Activated gamma-delta T cell treated with anti-CD3 and anti-CD28 coated beads, Interleukin-2, amount 50 U/mL, for 16 hours (primary cell): Measurements from ENCODE around the gene ZNF423.

Source experiments
- DNase-seq: peaks from one replicate; pipeline ENCODE4 v3.0.0-alpha.2; 2020; ENCODE audit warnings: low read depth

The ZNF423 gene

DNA sequence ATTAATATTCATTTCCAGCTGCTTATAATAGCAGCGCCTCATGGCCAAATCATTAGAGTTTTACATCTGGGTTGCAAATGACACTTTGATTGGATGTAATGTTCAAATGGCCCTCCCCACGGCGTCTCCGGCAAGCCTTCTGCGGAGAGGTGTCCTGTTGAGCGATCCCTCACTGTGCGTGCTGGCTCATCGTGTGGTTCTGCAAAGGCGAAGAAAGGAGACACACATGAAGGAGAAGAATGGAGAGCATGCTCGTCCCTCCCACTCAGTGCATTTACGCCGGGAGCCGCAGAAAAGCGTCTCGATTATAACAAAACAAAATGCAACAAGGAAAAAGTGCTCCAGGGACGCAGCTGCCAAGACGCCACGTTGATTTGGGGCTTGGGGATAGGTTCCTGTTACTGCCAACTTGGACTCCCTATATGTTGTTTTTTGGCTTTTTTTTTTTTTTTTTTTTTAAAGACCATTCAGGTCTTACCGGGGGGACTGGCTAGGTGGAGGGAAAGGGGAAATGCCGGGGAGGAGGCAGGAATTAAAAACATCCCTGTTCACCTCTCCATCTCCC lies 364.7 kb downstream of the ZNF423 start:
- no peak for DNase-seq

DNA sequence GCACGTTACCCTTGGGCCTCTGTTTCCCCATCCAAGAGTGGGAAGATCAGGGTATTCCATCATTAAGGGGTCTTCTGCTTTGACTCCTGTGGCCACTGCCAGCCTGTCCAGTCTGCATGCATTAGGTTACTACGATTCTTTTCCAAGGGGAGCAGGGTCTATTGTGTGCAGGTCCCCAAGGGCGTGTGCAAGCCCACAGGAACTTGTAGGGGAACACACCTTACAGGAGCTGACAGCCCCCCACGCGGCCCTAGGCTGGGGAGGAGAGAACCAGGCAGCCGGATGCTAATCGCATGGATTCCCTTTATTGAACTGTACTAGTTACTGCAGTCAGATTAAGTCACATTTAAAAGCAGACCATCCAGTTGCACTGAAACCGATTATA lies 365.6 kb downstream of the ZNF423 start:
- DNase-seq = no peak

DNA sequence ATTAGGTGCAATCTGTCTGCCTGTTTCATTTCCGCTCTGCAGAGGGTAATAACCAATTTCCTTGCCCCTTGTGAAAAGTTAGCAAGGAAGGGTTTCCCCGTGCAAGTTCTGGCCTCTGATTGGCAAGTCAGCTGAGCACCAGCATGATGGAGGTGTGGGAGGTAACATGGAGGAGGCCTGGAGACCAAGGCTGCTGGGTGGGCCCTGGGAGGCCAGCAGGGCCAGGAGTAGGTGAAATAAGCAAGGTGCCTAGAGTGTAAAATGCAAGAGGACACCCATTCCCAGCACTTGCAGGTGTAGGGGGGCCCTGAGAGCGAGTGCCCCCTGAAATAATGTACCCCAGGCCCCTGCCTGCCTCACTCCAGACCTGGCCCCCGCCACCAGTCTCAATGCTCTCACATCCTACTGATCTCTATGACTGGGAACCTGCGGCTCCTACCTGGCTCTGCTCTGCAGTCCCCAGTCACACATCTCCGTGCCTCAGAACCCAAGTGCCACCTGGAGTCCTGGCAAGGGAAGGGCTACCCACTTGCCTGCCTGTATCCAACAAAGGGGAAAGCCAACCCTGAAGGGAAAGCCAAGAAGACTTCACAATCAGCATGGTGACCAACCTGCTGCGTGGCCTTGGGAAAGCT lies 366.1 kb downstream of the ZNF423 start:
- no peak for DNase-seq

DNA sequence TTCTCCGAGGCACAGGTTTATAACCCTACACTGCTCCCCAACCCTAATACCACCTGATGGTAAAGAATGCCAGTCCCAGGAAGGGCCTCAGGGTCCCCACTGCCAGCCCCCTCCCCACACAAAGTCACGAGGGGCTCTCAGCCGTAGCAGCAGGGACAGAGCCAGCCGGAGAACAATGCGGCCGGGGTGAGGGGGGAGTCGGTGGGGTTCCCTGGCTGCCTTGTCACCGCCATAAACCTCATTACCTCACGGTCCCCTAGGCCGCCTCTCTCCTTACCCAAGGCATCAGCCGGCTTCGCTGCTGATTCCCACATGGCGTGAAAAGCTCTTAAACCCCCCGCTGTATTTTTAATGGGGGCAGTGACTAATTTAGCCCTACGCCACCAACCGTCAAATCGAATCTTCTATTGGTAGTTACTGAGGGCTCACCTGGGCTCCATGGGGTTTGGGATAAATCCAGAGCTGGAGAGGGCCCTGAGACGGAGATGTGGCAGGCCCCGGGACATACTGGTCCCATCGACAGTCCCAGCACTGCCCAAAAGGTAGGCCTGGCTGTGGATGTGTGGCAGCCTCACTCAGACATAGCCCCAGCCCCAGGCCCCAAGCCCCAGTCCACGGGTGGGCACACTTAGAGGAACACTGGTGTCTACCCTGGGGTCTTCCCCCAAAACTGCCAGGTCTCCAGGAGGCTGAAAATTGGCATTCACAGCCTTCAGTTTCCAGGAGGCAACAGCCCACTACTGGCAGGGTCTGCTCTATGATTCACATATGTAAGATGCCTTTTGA lies 367.0 kb downstream of the ZNF423 start:
- DNase-seq = no peak

DNA sequence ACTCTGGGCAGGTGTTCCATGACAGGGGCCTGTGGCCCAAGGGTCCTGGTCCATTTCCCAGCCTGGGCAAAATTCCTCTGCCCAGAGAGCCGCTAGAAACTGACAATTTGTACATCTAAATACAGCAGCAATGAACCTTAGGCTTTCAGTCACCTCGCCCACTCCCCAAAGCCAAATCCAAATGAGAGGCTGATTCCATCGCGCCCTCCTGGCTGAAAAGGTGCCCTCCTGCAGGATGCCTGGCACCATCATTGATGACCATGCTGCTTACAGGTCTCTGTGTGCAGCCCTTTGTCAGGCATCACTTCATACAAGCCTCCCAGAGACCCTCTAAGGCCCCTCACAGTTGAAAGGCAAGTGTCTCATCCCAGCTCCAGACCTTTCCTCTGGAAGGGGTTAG lies 367.6 kb downstream of the ZNF423 start:
- DNase-seq = no peak

DNA sequence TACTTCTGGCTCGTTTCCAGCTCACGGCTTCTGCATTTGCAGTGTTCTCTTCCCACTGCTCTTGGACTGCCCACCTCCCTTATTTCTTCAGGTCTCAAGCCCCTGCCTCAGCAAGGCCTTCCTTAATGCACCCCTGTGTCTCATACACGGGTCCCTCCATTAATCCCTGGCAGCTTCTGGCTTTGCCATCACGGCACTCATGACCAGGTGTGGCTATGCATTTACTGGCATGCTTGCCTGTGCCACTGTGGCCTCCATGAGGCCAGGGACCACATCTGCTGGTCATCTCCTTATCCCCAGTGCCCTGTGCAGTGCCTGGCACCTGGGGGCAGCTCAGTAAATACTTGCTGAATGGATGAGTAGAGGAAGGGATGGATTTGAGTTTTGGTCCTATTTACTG lies 368.2 kb downstream of the ZNF423 start:
- no peak for DNase-seq

DNA sequence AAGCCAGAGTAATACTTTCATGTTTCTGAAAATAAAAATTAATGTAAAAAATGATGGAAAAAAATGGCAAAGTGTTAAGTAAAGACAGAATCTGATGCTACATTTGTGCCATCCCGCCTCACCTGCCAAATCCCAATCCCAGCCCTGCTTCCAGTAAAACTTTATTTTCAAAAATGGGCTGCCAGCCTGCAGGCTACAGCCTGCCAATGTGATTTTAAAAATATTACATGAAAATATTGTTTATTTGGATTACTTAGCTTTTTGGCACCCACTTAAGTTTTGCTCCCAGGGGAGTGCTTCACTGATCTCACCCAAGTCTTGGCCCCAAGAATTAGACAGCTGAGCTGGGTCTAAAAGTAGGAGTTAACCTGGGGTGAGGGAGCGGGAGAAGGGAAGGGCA lies 369.5 kb downstream of the ZNF423 start:
- DNase-seq = no peak

DNA sequence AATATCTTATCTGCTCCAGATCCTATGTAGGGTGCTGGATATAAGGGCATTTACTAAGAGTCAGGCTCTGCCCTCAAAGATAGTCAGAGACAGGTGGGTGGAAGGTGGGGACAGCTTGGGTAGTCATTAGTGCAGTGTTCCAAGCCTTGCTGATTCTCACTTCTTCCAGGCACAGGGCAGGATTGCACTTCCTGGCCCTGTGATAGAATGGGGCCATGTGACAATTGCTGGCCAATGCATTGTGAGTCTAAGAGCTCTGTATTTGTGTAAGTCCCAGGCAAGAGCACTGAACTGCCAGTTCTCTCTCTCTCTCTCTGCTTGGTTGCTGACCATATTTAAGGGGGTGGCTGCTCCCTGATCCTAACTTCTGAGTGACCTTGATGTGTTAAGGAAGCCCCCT lies 370.2 kb downstream of the ZNF423 start:
- no peak for DNase-seq

DNA sequence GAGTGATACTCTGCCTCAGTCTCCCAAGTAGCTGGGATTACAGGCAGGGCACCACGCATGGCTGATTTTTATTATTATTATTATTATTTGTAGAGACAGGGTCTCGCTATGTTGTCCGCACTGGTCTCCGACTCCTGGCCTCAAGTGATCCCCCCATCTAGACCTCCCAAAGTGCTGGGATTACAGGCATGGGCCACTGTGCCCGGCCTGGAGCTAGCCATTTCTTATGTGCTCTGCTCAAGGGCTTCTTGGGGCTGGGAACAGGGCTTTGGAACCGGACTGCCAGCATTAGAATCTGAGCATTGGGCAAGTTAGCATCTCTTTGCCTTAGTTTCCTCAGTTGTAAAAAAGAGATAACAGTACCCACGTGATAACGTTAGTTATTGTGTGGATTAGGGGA lies 371.0 kb downstream of the ZNF423 start:
- DNase-seq = no peak

DNA sequence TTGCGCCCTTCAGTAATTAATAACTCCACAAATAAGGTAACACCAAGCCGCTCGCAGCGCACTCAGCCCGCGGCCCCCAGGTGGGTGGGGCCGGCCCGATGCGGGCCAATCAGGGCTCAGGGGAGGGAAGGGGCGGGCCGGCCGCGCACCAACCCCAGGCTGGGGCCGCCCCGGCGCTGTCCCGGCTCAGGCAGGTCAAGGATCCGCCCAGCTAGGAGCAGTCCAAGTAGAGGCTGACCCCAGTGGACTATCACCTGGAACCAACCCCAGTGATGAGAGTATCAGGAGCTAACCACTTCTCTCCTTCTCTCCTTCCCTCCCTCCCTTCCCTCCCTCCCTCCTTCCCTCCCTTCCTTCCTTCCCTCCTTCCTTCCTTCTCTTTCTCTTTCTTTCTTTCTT lies 371.5 kb downstream of the ZNF423 start:
- DNase-seq = no peak

DNA sequence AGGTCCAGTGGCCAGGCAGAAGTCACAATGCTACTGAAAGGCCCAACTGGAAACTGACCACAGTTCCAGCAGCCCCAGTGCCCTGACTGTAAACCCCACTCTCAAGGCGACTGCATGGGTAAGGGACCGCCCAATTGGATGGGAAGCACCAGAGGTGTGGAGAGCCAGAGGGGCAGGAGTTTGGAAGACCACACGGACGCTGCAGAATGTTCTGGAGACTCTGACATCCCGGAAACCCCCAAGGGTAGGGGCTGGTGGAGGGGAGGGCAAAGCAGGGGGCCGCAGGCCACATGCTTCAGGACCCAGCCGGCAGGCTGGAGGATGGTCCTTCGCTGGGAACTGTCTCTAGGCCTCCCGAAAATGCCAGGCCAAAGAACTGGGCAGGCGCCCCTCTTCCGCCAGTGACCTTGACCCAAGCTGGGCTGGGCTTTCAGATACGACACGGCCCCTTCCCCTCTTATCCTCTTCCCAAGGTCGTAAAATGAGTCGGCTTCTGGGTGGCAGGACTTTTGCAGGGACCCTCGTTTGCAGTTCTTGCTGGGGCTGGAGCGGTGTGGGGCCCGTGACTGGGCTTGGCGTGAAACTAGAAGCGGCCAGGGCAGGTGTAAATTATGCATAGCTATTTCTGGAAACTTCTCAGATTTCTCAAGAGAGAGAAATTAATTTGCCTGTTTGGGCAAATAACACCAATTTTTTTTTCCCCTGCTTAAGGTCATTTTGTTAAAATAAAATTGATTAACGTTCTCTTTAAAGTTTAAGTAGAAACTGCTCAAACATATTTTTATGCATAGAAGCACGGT lies 372.1 kb downstream of the ZNF423 start:
- DNase-seq = no peak

DNA sequence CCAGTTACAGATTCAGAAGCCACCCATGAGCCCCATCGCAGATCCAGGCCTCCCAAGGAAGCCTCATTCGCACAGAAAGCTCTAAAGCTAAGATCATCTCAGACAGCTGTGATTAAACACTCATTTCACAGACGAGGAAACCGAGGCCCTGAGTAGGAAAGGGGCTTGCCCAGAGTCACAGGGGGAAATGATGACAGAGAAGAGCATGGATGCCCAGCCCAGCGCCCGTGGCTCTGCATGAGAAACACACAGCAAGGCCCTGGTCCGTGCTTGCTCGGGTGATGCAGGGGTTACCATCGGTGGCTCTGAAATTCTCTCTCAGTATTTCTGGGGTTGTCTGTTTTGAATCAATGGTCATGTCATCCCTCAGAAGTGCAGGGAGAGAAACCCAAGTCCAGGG lies 372.7 kb downstream of the ZNF423 start:
- DNase-seq = no peak

DNA sequence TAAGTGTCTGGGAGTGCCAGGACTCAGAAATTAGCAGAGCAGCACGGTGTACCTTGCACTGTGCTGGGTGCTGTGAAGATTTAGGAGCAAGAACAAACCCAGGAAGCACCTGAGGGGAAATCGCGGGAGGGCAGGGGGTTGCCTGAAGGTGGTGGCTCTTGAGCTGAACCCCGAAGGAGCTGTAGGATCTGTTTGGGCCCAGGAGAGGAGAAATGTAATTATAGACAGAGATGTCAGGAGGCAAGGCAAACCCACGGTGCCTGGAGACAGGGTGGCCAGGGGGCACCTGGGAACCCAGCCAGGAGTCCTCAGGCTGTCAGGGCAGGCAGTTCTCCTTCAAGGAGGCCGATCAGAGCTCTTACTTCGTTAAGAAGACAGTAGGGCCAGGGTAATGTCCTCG lies 373.2 kb downstream of the ZNF423 start:
- DNase-seq = no peak

DNA sequence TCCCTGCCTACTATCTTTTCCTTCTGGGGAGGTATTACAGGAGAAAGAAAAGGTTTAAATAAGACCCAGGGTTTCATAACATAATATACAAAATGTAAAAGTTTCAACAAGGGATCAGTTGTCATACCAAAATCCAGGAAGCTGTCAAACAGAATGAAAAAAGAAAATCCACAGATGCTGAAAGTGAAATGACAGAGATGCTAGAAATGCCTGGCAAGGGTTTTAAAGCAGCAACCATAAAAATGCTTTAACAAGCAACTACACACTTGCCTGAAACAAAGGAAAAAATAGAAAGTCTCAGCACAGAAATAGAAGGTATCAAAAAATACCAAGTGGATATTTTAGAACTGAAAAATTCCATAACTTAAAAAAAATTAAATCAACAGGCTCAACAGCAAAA lies 377.3 kb downstream of the ZNF423 start:
- DNase-seq = no peak

DNA sequence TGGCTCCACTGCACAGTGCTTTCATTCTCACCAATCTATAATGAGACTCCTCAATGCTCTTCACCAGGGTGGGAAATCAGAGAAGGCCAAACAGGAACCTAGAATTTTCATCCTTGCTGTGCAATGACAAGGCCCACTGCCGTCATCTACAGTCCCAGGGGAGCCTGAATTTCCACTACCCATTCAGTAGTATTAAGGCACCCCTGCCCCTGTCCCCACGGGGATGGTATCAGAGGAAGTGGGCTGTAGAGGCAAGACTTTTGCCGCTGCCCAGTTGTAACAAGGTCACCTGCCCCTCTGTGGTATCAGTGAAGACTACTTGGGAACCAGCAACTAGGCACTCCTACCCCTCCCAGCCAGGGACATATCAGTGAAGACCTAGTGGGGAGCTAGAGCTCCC lies 377.8 kb downstream of the ZNF423 start:
- no peak for DNase-seq

DNA sequence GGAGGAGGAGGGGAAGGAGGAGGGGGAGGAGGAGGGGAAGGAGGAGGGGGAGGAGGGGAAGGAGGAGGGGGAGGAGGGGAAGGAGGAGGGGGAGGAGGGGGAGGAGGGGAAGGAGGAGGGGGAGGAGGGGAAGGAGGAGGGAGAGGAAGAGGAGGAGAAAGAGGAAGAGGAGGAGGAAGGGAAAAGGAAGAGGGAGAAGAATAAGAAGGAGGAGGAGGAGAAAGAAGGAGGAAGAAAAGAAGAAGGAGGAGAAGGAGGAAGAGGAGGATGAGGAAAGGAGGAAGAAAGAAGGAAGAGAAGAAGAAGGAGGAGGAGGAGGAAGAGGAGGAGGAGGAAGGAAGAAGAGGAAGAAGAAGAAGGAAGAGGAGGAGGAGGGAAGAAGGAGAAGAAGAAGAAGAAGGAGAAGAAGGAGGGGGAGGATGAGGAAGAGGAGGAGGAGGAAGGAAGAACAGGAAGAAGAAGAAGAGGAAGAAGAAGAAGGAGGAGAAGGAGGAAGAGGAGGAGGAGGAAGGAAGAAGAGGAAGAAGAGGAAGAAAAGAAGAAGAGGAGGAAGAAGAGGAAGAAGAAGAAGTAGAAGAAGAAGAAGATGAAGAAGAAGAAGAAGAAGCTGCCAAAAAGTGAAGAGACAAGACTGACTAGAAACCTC lies 378.5 kb downstream of the ZNF423 start:
- no peak for DNase-seq

DNA sequence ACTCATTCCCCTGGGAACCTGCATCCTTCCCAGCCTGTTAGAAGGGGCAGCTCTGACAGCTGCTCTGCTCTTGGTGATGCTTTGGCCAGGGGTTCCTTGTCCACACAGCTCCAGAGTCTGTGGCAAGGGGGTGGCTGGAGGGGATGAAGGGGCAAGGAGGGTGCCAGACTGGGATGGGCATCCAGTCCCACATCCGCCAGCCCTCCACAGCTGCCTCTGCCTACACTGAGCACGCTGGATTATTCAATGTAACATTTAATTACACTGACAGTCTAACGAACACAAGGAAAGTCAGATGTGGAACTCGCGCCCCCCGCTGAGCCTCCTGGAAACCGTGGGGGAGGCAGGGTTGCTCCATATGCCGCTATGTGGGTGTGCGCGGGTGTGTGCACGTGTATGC lies 381.2 kb downstream of the ZNF423 start:
- no peak for DNase-seq

DNA sequence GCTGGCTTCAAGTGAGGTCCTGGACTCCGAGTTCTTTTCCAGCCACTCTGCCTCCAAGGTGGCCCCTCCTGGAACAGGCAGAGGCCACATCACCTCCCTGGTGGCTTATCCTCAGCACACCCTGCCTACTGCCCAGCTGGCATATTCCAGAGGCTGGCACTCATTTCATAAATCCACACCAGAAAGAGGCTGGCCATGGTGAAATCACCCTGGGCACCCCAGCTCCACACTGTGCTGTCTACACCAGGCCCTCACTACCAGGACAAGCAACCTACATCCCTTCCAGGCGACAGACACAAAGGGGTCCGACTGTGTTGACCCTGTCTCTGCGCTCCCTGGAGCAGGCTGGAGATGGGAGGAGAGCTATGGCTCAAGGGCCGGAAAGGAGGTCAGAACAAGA lies 382.1 kb downstream of the ZNF423 start:
- DNase-seq = no peak

DNA sequence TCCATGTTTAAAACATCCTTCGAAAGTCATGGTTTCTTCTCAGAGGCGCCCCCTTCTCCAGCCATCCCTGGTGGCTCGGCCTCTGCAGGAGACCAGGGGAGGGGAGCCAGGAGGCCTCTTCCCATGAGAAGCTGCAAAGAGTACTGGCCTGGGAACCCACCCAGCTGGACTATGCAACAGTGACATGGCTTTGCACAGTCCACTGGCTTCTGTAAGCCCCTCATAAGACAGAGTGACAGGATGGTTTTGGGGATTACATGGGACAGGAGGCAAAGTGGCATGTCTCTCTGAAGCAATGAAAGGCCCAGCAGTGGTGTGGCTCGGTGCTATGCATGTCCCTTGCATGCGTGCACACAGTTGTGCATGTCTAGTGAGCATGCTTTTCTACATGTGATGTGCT lies 382.8 kb downstream of the ZNF423 start:
- no peak for DNase-seq

DNA sequence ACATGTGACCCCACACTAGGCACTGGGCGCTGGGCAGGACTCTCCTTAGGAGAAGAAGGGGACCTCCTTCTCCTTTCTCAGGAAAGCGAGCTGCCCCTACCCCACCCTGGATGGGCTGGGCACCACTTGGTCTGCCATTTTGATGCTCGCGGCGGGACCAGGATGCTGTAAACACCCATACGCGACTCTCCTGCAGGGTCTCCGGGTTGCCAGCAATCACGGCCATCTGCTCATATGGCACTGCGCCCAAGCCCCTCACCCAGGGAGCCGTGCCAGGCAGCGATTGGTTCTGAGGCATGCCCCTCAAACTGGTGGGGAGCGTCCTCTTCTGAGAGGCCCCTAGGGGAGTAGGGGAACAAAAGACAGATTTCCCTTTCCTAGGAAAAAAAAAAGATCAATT lies 383.3 kb downstream of the ZNF423 start:
- DNase-seq = no peak

DNA sequence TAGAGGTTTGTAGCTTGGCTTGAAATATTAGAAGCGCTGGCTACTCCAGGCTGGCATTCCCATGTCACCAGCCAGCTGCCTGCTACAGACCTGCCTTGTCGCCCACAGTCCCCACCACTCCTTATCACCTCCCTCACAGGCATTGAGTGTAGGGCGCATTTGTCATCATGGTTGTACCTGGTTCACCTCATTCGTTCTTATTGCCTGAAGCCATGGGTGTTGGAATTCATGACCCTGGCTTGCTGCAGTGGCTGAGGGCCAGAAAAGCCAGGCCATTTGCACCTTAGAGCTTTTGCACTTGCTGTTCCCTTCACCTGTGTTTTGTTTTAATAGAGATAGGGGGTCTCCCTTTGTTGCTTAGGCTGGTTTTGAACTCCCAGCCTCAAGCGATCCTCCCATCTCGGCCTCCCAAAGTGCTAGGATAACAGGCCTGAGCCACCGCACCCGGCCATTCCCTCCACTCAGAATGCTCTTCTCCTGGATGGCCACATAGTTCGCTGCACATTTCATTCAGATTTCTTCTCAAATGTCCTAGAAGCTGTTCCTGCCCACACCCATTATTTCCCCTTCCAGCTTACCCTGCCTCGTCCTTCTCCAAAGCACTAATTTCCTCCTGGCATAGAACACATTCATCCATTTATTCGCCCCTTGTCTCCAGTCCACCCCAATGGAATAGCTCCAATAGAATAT lies 384.7 kb downstream of the ZNF423 start:
- DNase-seq = no peak

DNA sequence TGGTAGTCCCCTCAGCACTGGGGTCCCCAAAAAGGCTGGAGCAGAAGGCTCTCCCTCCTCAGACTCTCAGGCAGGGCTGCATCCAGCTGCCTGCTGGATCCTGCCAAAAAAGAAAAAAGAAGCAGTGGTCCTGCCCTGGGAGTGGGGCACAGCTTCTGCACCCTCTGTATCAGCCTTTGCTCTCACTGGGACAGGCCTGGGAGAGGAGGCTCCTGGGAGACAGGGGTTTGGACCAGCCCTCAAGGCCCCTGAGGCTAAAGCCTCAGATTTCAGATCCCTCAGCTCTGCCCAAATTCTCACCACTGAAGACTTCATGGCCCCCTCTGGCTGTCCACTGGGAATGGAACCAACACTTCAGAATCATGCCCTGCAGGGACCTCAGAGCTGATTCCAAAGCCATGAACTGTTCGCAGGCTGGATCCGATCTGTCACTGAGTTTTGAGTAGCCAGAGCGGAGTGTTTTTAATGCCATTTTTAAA lies 385.4 kb downstream of the ZNF423 start:
- DNase-seq = no peak
